ENCODE data around the gene SORBS1.

DNA sequence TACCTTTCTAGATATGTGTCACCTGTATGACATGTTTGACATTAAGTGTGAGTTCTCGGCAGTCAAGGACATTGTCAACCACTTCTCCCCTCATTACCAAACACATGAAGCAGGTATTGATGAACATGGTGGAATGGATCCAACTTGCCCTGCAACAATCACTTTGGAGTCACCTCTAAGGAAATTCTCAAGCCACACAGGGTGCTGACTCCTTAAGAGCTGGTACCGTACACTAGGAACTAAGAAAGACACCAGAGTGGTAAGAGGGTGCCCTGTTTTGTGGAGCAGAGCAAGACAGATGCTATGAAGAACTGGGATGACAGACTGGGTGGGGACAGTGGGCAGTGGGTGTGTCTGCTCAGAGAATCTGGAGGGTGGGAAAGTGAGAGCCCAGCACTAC lies 17.4 kb upstream of the SORBS1 start:
- TF ChIP-seq, protein P1, sequence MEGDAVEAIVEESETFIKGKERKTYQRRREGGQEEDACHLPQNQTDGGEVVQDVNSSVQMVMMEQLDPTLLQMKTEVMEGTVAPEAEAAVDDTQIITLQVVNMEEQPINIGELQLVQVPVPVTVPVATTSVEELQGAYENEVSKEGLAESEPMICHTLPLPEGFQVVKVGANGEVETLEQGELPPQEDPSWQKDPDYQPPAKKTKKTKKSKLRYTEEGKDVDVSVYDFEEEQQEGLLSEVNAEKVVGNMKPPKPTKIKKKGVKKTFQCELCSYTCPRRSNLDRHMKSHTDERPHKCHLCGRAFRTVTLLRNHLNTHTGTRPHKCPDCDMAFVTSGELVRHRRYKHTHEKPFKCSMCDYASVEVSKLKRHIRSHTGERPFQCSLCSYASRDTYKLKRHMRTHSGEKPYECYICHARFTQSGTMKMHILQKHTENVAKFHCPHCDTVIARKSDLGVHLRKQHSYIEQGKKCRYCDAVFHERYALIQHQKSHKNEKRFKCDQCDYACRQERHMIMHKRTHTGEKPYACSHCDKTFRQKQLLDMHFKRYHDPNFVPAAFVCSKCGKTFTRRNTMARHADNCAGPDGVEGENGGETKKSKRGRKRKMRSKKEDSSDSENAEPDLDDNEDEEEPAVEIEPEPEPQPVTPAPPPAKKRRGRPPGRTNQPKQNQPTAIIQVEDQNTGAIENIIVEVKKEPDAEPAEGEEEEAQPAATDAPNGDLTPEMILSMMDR (IDR thresholded peaks at IDR 0.05): no peak
- TF ChIP-seq POLR2A (IDR thresholded peaks at IDR 0.05): no peak

Measured in body of pancreas (tissue), 4 donors.